SU-DHL-6 (cell line): ENCODE measurements around the gene ENTPD6.

ENCODE experiments used
- H2AFZ ChIP-seq: fragments of 200-600 bp; sonication (generic); 2 replicates; pipeline ENCODE4 v1.6.1; 2014; ENCODE audit warnings: low read depth, mild to moderate bottlenecking, moderate library complexity, mixed read lengths, antibody characterized with exemption, low read length; ENCODE audit not compliant: severe bottlenecking
- H3F3A ChIP-seq: fragments of 200-600 bp; shearing (Covaris generic); 2 replicates; pipeline ENCODE4 v1.6.0; 2016; ENCODE audit warnings: antibody characterized with exemption, mild to moderate bottlenecking; ENCODE audit not compliant: insufficient read depth
- H3K27ac ChIP-seq: fragments of 200-600 bp; sonication (generic); 2 replicates; pipeline ENCODE4 v1.5.1; 2016; ENCODE audit warnings: low read depth, mild to moderate bottlenecking, low read length, moderate library complexity, mixed read lengths
- H3K27me3 ChIP-seq: fragments of 200-600 bp; sonication (generic), shearing (Covaris generic); 2 replicates; pipeline ENCODE4 v1.6.0; 2014; ENCODE audit warnings: mild to moderate bottlenecking, low read length
- H3K36me3 ChIP-seq: fragments of 200-600 bp; sonication (generic); 2 replicates; pipeline ENCODE4 v1.6.1; 2014; ENCODE audit warnings: mild to moderate bottlenecking, low read length, mixed read lengths
- H3K4me2 ChIP-seq: fragments of 300-600, 200-600 bp; shearing (Covaris generic), sonication (generic); 2 replicates; pipeline ENCODE4 v1.6.0; 2014; ENCODE audit warnings: low read length, low read depth, mild to moderate bottlenecking; ENCODE audit not compliant: poor library complexity, severe bottlenecking
- H3K4me3 ChIP-seq: fragments of 200-600 bp; sonication (generic); 2 replicates; pipeline ENCODE4 v1.5.1; 2014; ENCODE audit warnings: antibody characterized with exemption, low read length, mild to moderate bottlenecking, mixed read lengths; ENCODE audit not compliant: insufficient read depth, poor library complexity, severe bottlenecking
- H3K79me2 ChIP-seq: fragments of 200-600 bp; sonication (generic); 2 replicates; pipeline ENCODE4 v1.6.1; 2014; ENCODE audit warnings: mild to moderate bottlenecking, low read length, moderate library complexity; ENCODE audit not compliant: insufficient read depth
- H3K9ac ChIP-seq: fragments of 200-600 bp; sonication (generic); 2 replicates; pipeline ENCODE4 v1.7.0; 2014; ENCODE audit warnings: mild to moderate bottlenecking, low read length
- H3K9me2 ChIP-seq: fragments of 200-600 bp; sonication (generic); replicated peaks from 2 replicates; pipeline ENCODE4 v1.6.1; 2014; ENCODE audit warnings: low read length; ENCODE audit not compliant: insufficient read depth
- H3K9me3 ChIP-seq: fragments of 200-600 bp; sonication (generic); 2 replicates; pipeline ENCODE4 v1.6.1; 2014; ENCODE audit warnings: low read length, mixed read lengths; ENCODE audit not compliant: insufficient read depth
- H4K20me1 ChIP-seq: fragments of 200-600 bp; sonication (generic); 2 replicates; pipeline ENCODE4 v1.6.1; 2014; ENCODE audit warnings: low read depth, mild to moderate bottlenecking, antibody characterized with exemption, low read length, moderate library complexity, mixed read lengths
- CTCF ChIP-seq: fragments of 200-600 bp; sonication (generic); IDR thresholded peaks from one replicate; pipeline ENCODE4 v1.5.1; 2017; ENCODE audit warnings: antibody characterized with exemption, mild to moderate bottlenecking, low read length, moderate library complexity; ENCODE audit not compliant: insufficient read depth, poor library complexity, severe bottlenecking
- EZH2phosphoT487 ChIP-seq: fragments of 200-600 bp; sonication (generic), shearing (Covaris generic); conservative IDR thresholded peaks from 2 replicates; pipeline ENCODE4 v1.6.1; 2018; ENCODE audit warnings: mild to moderate bottlenecking, antibody characterized with exemption, low read length, moderate library complexity, mixed read lengths

Gene ENTPD6

GRCh38 chr20:25273046-25273445 is 77.5 kb downstream of the ENTPD6 start:
- Histone ChIP-seq H2AFZ (no peak overlapping the region), H3K9me2 (no peaks in the 10 kb centered on the region), H3K4me3 (no peak overlapping the region), H3K27me3 (no peaks in the 10 kb centered on the region), H3K36me3 (no peaks in the 10 kb centered on the region), H3F3A (no peaks in the 10 kb centered on the region), H3K9me3 (no peaks in the 10 kb centered on the region), H3K79me2 (no peaks in the 10 kb centered on the region), H3K9ac (no peak overlapping the region), H4K20me1 (0 out of 2 replicates have a peak, but pooled peaks cover 6% of the 10 kb centered on the region), H3K27ac (no peak overlapping the region), H3K4me2 (no peak overlapping the region)
- TF ChIP-seq CTCF (no peak), EZH2phosphoT487 (no peak)

GRCh38 chr20:25273541-25274358 is 78.2 kb downstream of the ENTPD6 start:
- H3K79me2 ChIP-seq: no peaks in the 10 kb centered on the region
- no peak overlapping the region for H3K9ac ChIP-seq
- no peak overlapping the region for H3K4me2 ChIP-seq
- no peaks in the 10 kb centered on the region for H3F3A ChIP-seq
- H3K4me3 ChIP-seq: no peak overlapping the region
- no peak overlapping the region for H3K27ac ChIP-seq
- H4K20me1 ChIP-seq: no peaks in the 10 kb centered on the region
- H3K36me3 ChIP-seq: no peaks in the 10 kb centered on the region
- no peaks in the 10 kb centered on the region for H3K9me3 ChIP-seq
- H3K27me3 ChIP-seq: no peaks in the 10 kb centered on the region
- no peak overlapping the region for H2AFZ ChIP-seq
- TF ChIP-seq EZH2phosphoT487 (no peak), CTCF (no peak)
- no peaks in the 10 kb centered on the region for H3K9me2 ChIP-seq

GRCh38 chr20:25274481-25274880 is 79.0 kb downstream of the ENTPD6 start:
- Histone ChIP-seq H4K20me1 (no peaks in the 10 kb centered on the region), H3K4me3 (no peak overlapping the region), H3K4me2 (no peak overlapping the region), H3K36me3 (no peaks in the 10 kb centered on the region), H3K9ac (no peak overlapping the region), H3K79me2 (no peaks in the 10 kb centered on the region), H3K9me3 (no peaks in the 10 kb centered on the region), H2AFZ (no peak overlapping the region), H3K9me2 (no peaks in the 10 kb centered on the region), H3F3A (no peaks in the 10 kb centered on the region), H3K27me3 (no peaks in the 10 kb centered on the region), H3K27ac (no peak overlapping the region)
- TF ChIP-seq CTCF: no peak
- no peak for TF ChIP-seq EZH2phosphoT487
